ENCODE data around the gene CYLD.

DNA sequence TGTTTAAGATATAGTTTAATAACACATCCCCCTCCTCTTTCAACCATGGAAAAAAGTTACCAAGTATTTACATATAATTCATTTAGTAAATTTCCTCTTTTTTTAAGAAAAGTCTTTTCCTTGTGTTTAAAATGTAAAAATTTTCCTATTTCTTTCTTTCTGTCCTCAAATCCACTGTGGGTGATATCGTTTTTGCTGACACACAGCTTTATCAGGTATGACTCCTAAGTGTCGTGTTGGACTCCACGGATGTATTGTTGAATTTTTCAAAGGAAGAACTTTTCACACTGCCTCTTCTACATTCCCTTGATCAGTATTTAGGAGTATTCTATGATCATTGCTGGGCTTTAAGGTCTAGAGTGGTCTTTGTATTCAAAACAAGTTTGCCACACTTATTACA is 33.1 kb downstream of the CYLD start:
- TF ChIP-seq EZH2 (IDR thresholded peaks at IDR 0.05; ENCODE audit: low read depth, unreplicated experiment) (no peak), CTCF (conservative IDR thresholded peaks at IDR 0.05; ENCODE audit: low read depth in 2 of 2) (no peak), POLR2AphosphoS5 (IDR thresholded peaks at IDR 0.05; ENCODE audit: low read depth) (no peak), NANOG (IDR thresholded peaks at IDR 0.05; ENCODE audit: borderline replicate concordance) (no peak), EZH2phosphoT487 (IDR thresholded peaks at IDR 0.05; ENCODE audit: unreplicated experiment) (no peak)
- TF ChIP-seq, protein P1, sequence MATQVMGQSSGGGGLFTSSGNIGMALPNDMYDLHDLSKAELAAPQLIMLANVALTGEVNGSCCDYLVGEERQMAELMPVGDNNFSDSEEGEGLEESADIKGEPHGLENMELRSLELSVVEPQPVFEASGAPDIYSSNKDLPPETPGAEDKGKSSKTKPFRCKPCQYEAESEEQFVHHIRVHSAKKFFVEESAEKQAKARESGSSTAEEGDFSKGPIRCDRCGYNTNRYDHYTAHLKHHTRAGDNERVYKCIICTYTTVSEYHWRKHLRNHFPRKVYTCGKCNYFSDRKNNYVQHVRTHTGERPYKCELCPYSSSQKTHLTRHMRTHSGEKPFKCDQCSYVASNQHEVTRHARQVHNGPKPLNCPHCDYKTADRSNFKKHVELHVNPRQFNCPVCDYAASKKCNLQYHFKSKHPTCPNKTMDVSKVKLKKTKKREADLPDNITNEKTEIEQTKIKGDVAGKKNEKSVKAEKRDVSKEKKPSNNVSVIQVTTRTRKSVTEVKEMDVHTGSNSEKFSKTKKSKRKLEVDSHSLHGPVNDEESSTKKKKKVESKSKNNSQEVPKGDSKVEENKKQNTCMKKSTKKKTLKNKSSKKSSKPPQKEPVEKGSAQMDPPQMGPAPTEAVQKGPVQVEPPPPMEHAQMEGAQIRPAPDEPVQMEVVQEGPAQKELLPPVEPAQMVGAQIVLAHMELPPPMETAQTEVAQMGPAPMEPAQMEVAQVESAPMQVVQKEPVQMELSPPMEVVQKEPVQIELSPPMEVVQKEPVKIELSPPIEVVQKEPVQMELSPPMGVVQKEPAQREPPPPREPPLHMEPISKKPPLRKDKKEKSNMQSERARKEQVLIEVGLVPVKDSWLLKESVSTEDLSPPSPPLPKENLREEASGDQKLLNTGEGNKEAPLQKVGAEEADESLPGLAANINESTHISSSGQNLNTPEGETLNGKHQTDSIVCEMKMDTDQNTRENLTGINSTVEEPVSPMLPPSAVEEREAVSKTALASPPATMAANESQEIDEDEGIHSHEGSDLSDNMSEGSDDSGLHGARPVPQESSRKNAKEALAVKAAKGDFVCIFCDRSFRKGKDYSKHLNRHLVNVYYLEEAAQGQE (IDR thresholded peaks at IDR 0.05; ENCODE audit: unreplicated experiment), result no peak

Measured in GM23338 (cell line).